GM12878 (cell line): Measurements from ENCODE around the gene BORCS6. TPM values are rescaled to one million over a fixed set of nuclear protein-coding genes. Genes with fewer than 3 reads are reported as not detected.

Experiments used
- ATAC-seq: fragments of 200-7000 bp; cut with Tn5 transposase; 3 replicates; pipeline ENCODE4 v1.9.1; 2020; ENCODE audit warnings: mild to moderate bottlenecking, moderate library complexity
- BruUV-seq: library from RNA; stranded (reverse); fragments of 400-500 nt; replicated peaks from 2 replicates; lab custom pipeline; 2021; lab: Mats Ljungman, UMichigan
- CTCF ChIA-PET: fragments of 300-600 bp; sonication (Branson Sonifier 250); formaldehyde crosslinking; extraction: SDS; loops from one replicate; lab custom pipeline; 2021; ENCODE audit warnings: inconsistent platforms; lab: Yijun Ruan, JAX
- POLR2A ChIA-PET: fragments of 350-600 bp; formaldehyde crosslinking; extraction: SDS; loops from one replicate; lab custom pipeline; 2021; ENCODE audit warnings: inconsistent platforms; lab: Charles Lee
- RAD21 ChIA-PET: fragments of 300-600 bp; sonication (Branson Sonifier 250); formaldehyde crosslinking; loops from one replicate; lab custom pipeline; 2023; ENCODE audit warnings: antibody characterized with exemption; ENCODE audit not compliant: unreplicated experiment; lab: Charles Lee
- SMC1A ChIA-PET: fragments of 300-600 bp; sonication (Branson Sonifier 250); formaldehyde crosslinking; loops from one replicate; lab custom pipeline; 2023; ENCODE audit not compliant: unreplicated experiment, uncharacterized antibody; lab: Charles Lee
- DNase-seq: peaks from one replicate; pipeline ENCODE4 v3.0.0-alpha.2; 2011; ENCODE audit warnings: low read depth, low spot score
- FAIRE-seq: peaks from 3 replicates; lab custom pipeline; 2011; peaks lifted over from hg19 to GRCh38; lab: Jason Lieb, UNC
- H2AFZ ChIP-seq: 2 replicates; pipeline ENCODE4 v1.6.0; 2011; ENCODE audit warnings: low read depth, low read length, control low read depth; ENCODE audit not compliant: control insufficient read depth
- H3K27ac ChIP-seq: 2 replicates; pipeline ENCODE4 v1.5.1; 2011; ENCODE audit warnings: control low read depth; ENCODE audit not compliant: control insufficient read depth, insufficient read depth
- H3K27me3 ChIP-seq, 2 experiments: replicated peaks in 1 of 2; 2 replicates each; pipeline versions ENCODE4 v1.6.0 to v1.6.1; 2011; ENCODE audit warnings: low read length in 1 of 2; ENCODE audit not compliant: control insufficient read depth in 2 of 2, insufficient read depth in 2 of 2
- H3K36me3 ChIP-seq, 2 experiments: 2 replicates each; pipeline ENCODE4 v1.5.1; 2011; ENCODE audit warnings: low read length in 1 of 2; ENCODE audit not compliant: control insufficient read depth in 2 of 2, insufficient read depth in 2 of 2
- H3K4me1 ChIP-seq: 2 replicates; pipeline ENCODE4 v1.6.1; 2011; ENCODE audit warnings: mild to moderate bottlenecking, low read length, moderate library complexity, mixed read lengths; ENCODE audit not compliant: control insufficient read depth, insufficient read depth
- H3K4me2 ChIP-seq: 2 replicates; pipeline ENCODE4 v1.6.0; 2011; ENCODE audit warnings: control low read depth; ENCODE audit not compliant: control insufficient read depth, insufficient read depth
- H3K4me3 ChIP-seq: fragments of 200-600 bp; sonication (generic); 2 replicates; pipeline ENCODE4 v1.5.1; 2016
- H3K79me2 ChIP-seq: 2 replicates; pipeline ENCODE4 v1.6.0; 2011; ENCODE audit warnings: low read length; ENCODE audit not compliant: control insufficient read depth, insufficient read depth
- H3K9ac ChIP-seq: 2 replicates; pipeline ENCODE4 v1.8.0; 2011; ENCODE audit warnings: low read length, control low read depth, mixed read lengths; ENCODE audit not compliant: control insufficient read depth, insufficient read depth
- H3K9me3 ChIP-seq: replicated peaks from 3 replicates; pipeline ENCODE4 v1.5.1; 2011; ENCODE audit warnings: mild to moderate bottlenecking, low read length; ENCODE audit not compliant: control insufficient read depth, insufficient read depth
- H4K20me1 ChIP-seq: 2 replicates; pipeline ENCODE4 v1.6.0; 2011; ENCODE audit not compliant: control insufficient read depth, insufficient read depth
- BACH1 ChIP-seq: fragments of 450-650 bp; IDR thresholded peaks from 2 replicates; pipeline ENCODE4 v1.6.1; 2017; ENCODE audit warnings: mild to moderate bottlenecking, borderline replicate concordance
- DPF2 ChIP-seq: fragments of 450-650 bp; IDR thresholded peaks from 2 replicates; pipeline ENCODE4 v1.6.1; 2017; ENCODE audit warnings: mild to moderate bottlenecking
- EP300 ChIP-seq, 2 experiments: fragments of 150-350 bp in 1 of 2; IDR thresholded peaks; 2 replicates each; pipeline ENCODE4 v1.6.1; 2011 to 2012; ENCODE audit warnings: low read depth in 2 of 2, low read length in 2 of 2, borderline replicate concordance in 1 of 2, improper control_type of control experiment in 1 of 2, inconsistent platforms in 1 of 2; ENCODE audit not compliant: control insufficient read depth in 1 of 2
- GATAD2B ChIP-seq: fragments of 450-650 bp; conservative IDR thresholded peaks from 2 replicates; pipeline ENCODE4 v1.6.1; 2017; ENCODE audit warnings: low read depth, mild to moderate bottlenecking, moderate library complexity
- HDAC2 ChIP-seq: fragments of 200-600 bp; sonication (generic); IDR thresholded peaks from 2 replicates; pipeline ENCODE4 v1.6.1; 2017
- IKZF2 ChIP-seq, 2 experiments: fragments of 450-650 bp; IDR thresholded peaks; 2 replicates each; pipeline ENCODE4 v1.6.1; 2017; ENCODE audit warnings: mild to moderate bottlenecking in 2 of 2, moderate library complexity in 2 of 2
- IRF5 ChIP-seq: fragments of 450-650 bp; IDR thresholded peaks from 2 replicates; pipeline ENCODE4 v1.6.1; 2017; ENCODE audit warnings: borderline replicate concordance
- KDM1A ChIP-seq: fragments of 200-600 bp; sonication (generic); IDR thresholded peaks from 2 replicates; pipeline ENCODE4 v1.6.1; 2016; ENCODE audit warnings: borderline replicate concordance
- LARP7 ChIP-seq: fragments of 450-650 bp; IDR thresholded peaks from 2 replicates; pipeline ENCODE4 v1.6.1; 2017; ENCODE audit warnings: mild to moderate bottlenecking
- RELB ChIP-seq: fragments of 450-650 bp; IDR thresholded peaks from 2 replicates; pipeline ENCODE4 v1.6.1; 2017; ENCODE audit warnings: low read depth, mild to moderate bottlenecking, moderate library complexity
- RUNX3 ChIP-seq: IDR thresholded peaks from 2 replicates; pipeline ENCODE4 v1.6.1; 2012; ENCODE audit warnings: low read length, inconsistent platforms
- SMAD1 ChIP-seq: fragments of 450-650 bp; IDR thresholded peaks from 2 replicates; pipeline ENCODE4 v1.6.1; 2018; ENCODE audit warnings: mild to moderate bottlenecking, low read depth; ENCODE audit not compliant: partially characterized antibody
- WGBS: methylation state at CpG from one replicate; pipeline ENCODE4 v1.1.6; 2016; ENCODE audit warnings: low lambda C conversion rate; ENCODE audit not compliant: insufficient replicate concordance, insufficient coverage; ENCODE audit errors: missing lambda C conversion rate; 5-methylcytosine and 5-hydroxymethylcytosine counted together
- in situ Hi-C: fragments of 300-500 bp; cut with MboI; formaldehyde crosslinking; loops from 9 replicates; pipeline ENCODE4 v1.14.3; 2018; ENCODE audit warnings: mixed read lengths
- intact Hi-C: fragments of 100-400 bp; cut with micrococcal nuclease; formaldehyde crosslinking; loops from one replicate; pipeline ENCODE4 v1.14.2; 2022; ENCODE audit not compliant: unreplicated experiment
- polyA plus RNA-seq, 11 experiments: library from polyadenylated mRNA; depleted of rRNA in 4 of 11; unstranded in 6 of 11; stranded (reverse) in 5 of 11; fragments of >200 nt; fragmentation: Nextera tagmentation in 4 of 11; fragmentation: Illumina TruSeq in 1 of 11; extraction: Ambion mirVana in 4 of 11; extraction: Trizol in 1 of 11; gene quantifications; 1 replicate in 1 of 11; 2 replicates in 10 of 11; pipeline versions ENCODE4 v1.2.1 to v1.2.3, GENCODE V29; 2011 to 2016; ENCODE audit warnings: inconsistent platforms in 2 of 11, missing spikeins in 2 of 11, low read depth in 1 of 11
- total RNA-seq, 4 experiments: library from RNA; depleted of rRNA in 3 of 4; stranded (reverse); fragments of >200 nt in 3 of 4; fragmentation: Illumina TruSeq in 1 of 4; extraction: Trizol in 1 of 4; gene quantifications; 2 replicates each; pipeline versions ENCODE4 v1.2.1 to v1.2.3, GENCODE V29; 2013 to 2021
- TF ChIP-seq, protein P1 (sequence below): fragments of 450-650 bp; IDR thresholded peaks from 2 replicates; pipeline ENCODE4 v1.6.1; 2016; ENCODE audit warnings: mild to moderate bottlenecking

The BORCS6 gene
- total and polyA plus RNA-seq, 10 of the 15 experiments (the other 5 are each of a cell fraction or from before 2014, with no cell fraction given): 0.37 to 14.1 (median 6.7) TPM

DNA sequence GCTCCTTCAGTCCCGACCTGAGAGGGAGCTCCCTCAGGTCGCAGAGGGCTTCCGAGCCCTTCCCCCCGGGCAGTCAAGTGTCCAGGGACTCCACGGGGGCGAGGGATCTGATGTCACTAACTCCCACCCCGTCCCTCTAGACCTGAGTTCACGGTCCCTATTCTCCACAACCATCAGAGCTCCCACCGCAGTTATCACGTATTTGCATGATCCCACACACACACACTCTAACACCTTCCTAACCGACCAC is 34.1 kb downstream of the BORCS6 start:
- no peaks in the 10 kb centered on the region for H4K20me1 ChIP-seq
- FAIRE-seq (no peak), ATAC-seq (no peak), DNase-seq (no peak)
- WGBS: 5% methylated on average over 11 of the region's 11 CpGs
- H3K27me3 ChIP-seq: no peaks in the 10 kb centered on the region
- H3K36me3 ChIP-seq: peaks cover 0 to 3% of the 10 kb centered on the region in 2 experiments; a peak in 1 of 4 replicates
- peak overlapping the region; percentile 64; the same call in 1 of the 2 replicates for H2AFZ ChIP-seq
- peak overlapping the region; percentile 99 for H3K4me2 ChIP-seq
- TF ChIP-seq EP300 (IDR thresholded peaks at IDR 0.05; ENCODE audit: borderline replicate concordance in 1 of 2, control insufficient read depth in 1 of 2, low read depth in 2 of 2, low read length in 2 of 2) (0 out of 4 replicates have a peak, but pooled peaks of 1 of the 2 experiments have one; percentile 34), BACH1 (0 out of 2 replicates have a peak, but pooled peaks have one; percentile 75), RUNX3 (0 out of 2 replicates have a peak, but pooled peaks have one; percentile 5), IRF5 (no peak; the same call in 1 of the 2 replicates), KDM1A (no peak), IKZF2 (IDR thresholded peaks at IDR 0.05) (peak in 1 of 2 experiments; percentile 83; a peak in 3 of 4 replicates), GATAD2B (no peak), HDAC2 (no peak), RELB (0 out of 2 replicates have a peak, but pooled peaks have one; percentile 58), SMAD1 (peak; percentile 96), DPF2 (peak; percentile 54; the same call in 1 of the 2 replicates), LARP7 (peak; percentile 50; the same call in 1 of the 2 replicates)
- TF ChIP-seq, protein P1, sequence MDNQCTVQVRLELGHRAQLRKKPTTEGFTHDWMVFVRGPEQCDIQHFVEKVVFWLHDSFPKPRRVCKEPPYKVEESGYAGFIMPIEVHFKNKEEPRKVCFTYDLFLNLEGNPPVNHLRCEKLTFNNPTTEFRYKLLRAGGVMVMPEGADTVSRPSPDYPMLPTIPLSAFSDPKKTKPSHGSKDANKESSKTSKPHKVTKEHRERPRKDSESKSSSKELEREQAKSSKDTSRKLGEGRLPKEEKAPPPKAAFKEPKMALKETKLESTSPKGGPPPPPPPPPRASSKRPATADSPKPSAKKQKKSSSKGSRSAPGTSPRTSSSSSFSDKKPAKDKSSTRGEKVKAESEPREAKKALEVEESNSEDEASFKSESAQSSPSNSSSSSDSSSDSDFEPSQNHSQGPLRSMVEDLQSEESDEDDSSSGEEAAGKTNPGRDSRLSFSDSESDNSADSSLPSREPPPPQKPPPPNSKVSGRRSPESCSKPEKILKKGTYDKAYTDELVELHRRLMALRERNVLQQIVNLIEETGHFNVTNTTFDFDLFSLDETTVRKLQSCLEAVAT: peak; percentile 96
- ChIA-PET POLR2A (interaction anchor here (0.5 to 7.5 kb wide), 16 partner anchors 14 to 469 kb away, joined by 3 to 71 read pairs (median 6); partner anchors contain the start of genes ALOXE3, AURKB, BORCS6 and RANGRF), SMC1A (interaction anchor here (1.4 to 5.1 kb wide), 11 partner anchors 17 to 139 kb away, joined by 4 to 42 read pairs (median 6); partner anchors contain the start of genes ALOXE3, AURKB, CTC1 and HES7), RAD21 (interaction anchor here (0.9 to 4.1 kb wide), 14 partner anchors 11 to 91 kb away, joined by 3 to 33 read pairs (median 4); partner anchors contain the start of gene AURKB), CTCF (interaction anchor here (0.6 to 5.3 kb wide), 6 partner anchors 17 to 66 kb away, joined by 3 to 46 read pairs (median 13); partner anchors contain the start of gene HES7)
- peak overlapping the region; percentile 74 for H3K4me3 ChIP-seq
- in situ Hi-C loops (no loop called here), intact Hi-C loops (loop anchor here (1.0 kb wide), 2 partner anchors 17 to 36 kb away; no protein-coding TSS in a partner anchor)
- peak overlapping the region; percentile 77 for H3K9ac ChIP-seq
- H3K79me2 ChIP-seq: peaks cover 17% of the 10 kb centered on the region
- peak overlapping the region; percentile 76 for H3K27ac ChIP-seq
- peaks cover 18% of the 10 kb centered on the region for H3K4me1 ChIP-seq
- BruUV-seq: TSS peak; percentile 66
- no peaks in the 10 kb centered on the region for H3K9me3 ChIP-seq
